Ishikawa (cell line): ENCODE data around the gene RYR1.
A peak's percentile ranks its signal among the peaks of the same experiment; 100 is the strongest.

Source experiments
- CEBPB ChIP-seq: IDR thresholded peaks from 2 replicates; pipeline ENCODE4 v1.6.1; 2012
- CREB1 ChIP-seq: IDR thresholded peaks from 2 replicates; pipeline ENCODE4 v1.6.1; 2012; ENCODE audit warnings: low read depth
- EGR1 ChIP-seq: IDR thresholded peaks from 2 replicates; pipeline ENCODE4 v1.6.1; 2012
- EP300 ChIP-seq: IDR thresholded peaks from 2 replicates; pipeline ENCODE4 v1.6.1; 2012; ENCODE audit warnings: borderline replicate concordance
- FOXM1 ChIP-seq: IDR thresholded peaks from 2 replicates; pipeline ENCODE4 v1.6.1; 2012; ENCODE audit warnings: low read depth, borderline replicate concordance
- MAX ChIP-seq: IDR thresholded peaks from 2 replicates; pipeline ENCODE4 v1.6.1; 2012
- NFIC ChIP-seq: IDR thresholded peaks from 2 replicates; pipeline ENCODE4 v1.6.1; 2012
- RAD21 ChIP-seq: IDR thresholded peaks from 2 replicates; pipeline ENCODE4 v1.6.1; 2012; ENCODE audit warnings: low read depth
- REST ChIP-seq: IDR thresholded peaks from 2 replicates; pipeline ENCODE4 v1.6.1; 2012; ENCODE audit warnings: low read depth, mild to moderate bottlenecking
- TAF1 ChIP-seq: IDR thresholded peaks from 2 replicates; pipeline ENCODE4 v1.6.1; 2012; ENCODE audit warnings: low read depth, mild to moderate bottlenecking
- TCF12 ChIP-seq: IDR thresholded peaks from 2 replicates; pipeline ENCODE4 v1.6.1; 2012; ENCODE audit warnings: low read depth
- TEAD4 ChIP-seq: IDR thresholded peaks from 2 replicates; pipeline ENCODE4 v1.6.1; 2012
- USF1 ChIP-seq: IDR thresholded peaks from 2 replicates; pipeline ENCODE4 v1.6.1; 2012
- YY1 ChIP-seq: IDR thresholded peaks from 2 replicates; pipeline ENCODE4 v1.6.1; 2012; ENCODE audit warnings: low read depth
- ZBTB7A ChIP-seq: IDR thresholded peaks from 2 replicates; pipeline ENCODE4 v1.6.1; 2012; ENCODE audit warnings: low read depth

Gene RYR1

GRCh38 chr19:38551450-38551813 is 117.9 kb downstream of the RYR1 start:
- no peak for TF ChIP-seq RAD21
- no peak for TF ChIP-seq ZBTB7A

GRCh38 chr19:38554676-38555141 is 121.2 kb downstream of the RYR1 start:
- TF ChIP-seq ZBTB7A (no peak), TAF1 (no peak)

GRCh38 chr19:38555200-38555599 is 121.7 kb downstream of the RYR1 start:
- no peak for TF ChIP-seq EGR1
- no peak for TF ChIP-seq NFIC
- TF ChIP-seq CEBPB, result no peak
- TF ChIP-seq TCF12, result no peak
- no peak for TF ChIP-seq USF1
- no peak for TF ChIP-seq TAF1
- TF ChIP-seq CREB1, result no peak
- TF ChIP-seq TEAD4, result no peak
- TF ChIP-seq REST, result no peak
- no peak for TF ChIP-seq FOXM1
- no peak for TF ChIP-seq MAX
- no peak for TF ChIP-seq YY1
- no peak for TF ChIP-seq RAD21
- TF ChIP-seq ZBTB7A, result no peak
- no peak for TF ChIP-seq EP300

- TF ChIP-seq RAD21 (0 out of 2 replicates have a peak, but pooled peaks have one; percentile 16), MAX (no peak), CREB1 (no peak), NFIC (no peak), YY1 (no peak)
Observed at GRCh38 chr19:38556521-38557174, 123.2 kb downstream of the RYR1 start.

- TF ChIP-seq CEBPB (no peak), YY1 (no peak), RAD21 (no peak), TCF12 (no peak), TEAD4 (no peak), EGR1 (no peak), FOXM1 (no peak), MAX (no peak), TAF1 (no peak), REST (no peak), ZBTB7A (no peak), NFIC (no peak), CREB1 (no peak), EP300 (no peak), USF1 (no peak)
Observed at GRCh38 chr19:38557205-38557799, 123.8 kb downstream of the RYR1 start.
